Stimulated activated naive CD8-positive, alpha-beta T cell treated with anti-CD3 and anti-CD28 coated beads, Interleukin-15, Interleukin-2, amounts not matched to agents 100 U/mL and 50 U/mL, for 24 hours (primary cell): Measurements from ENCODE around the gene BCAS3.
"Not testable (repeated sequence)": the region's sequence is repeated elsewhere in the genome, so short reads cannot be mapped to it uniquely, and the experiment has no call there.

Experiments
- ATAC-seq: fragments of 150-1000 bp; cut with Tn5 transposase; one replicate; pipeline ENCODE4 v1.10.0; 2021
- DNase-seq: peaks from one replicate; pipeline ENCODE4 v3.0.0; 2021

The BCAS3 gene

GRCh38 chr17:60745544-60745943, 67.9 kb downstream of the BCAS3 start:
- no peak for DNase-seq
- no peak for ATAC-seq

- ATAC-seq: no peak
- DNase-seq: no peak
These were observed 69.6 kb downstream of the BCAS3 start for GRCh38 chr17:60747069-60747808.

- DNase-seq: no peak
- no peak for ATAC-seq
These were observed 70.6 kb downstream of the BCAS3 start for GRCh38 chr17:60748204-60748603.

- DNase-seq: no peak
These were observed 71.4 kb downstream of the BCAS3 start for GRCh38 chr17:60749050-60749449.

GRCh38 chr17:60749708-60750107, 72.1 kb downstream of the BCAS3 start:
- ATAC-seq: no peak

More at GRCh38 chr17:60749050-60749449, 71.4 kb downstream of the BCAS3 start:
- ATAC-seq: no peak

GRCh38 chr17:60750640-60751039, 73.0 kb downstream of the BCAS3 start:
- ATAC-seq (no peak), DNase-seq (no peak)

More at GRCh38 chr17:60749708-60750107, 72.1 kb downstream of the BCAS3 start:
- DNase-seq: no peak

GRCh38 chr17:60751884-60752283, 74.2 kb downstream of the BCAS3 start:
- no peak for DNase-seq
- ATAC-seq: no peak

- DNase-seq: no peak
- ATAC-seq: no peak
These were observed 75.4 kb downstream of the BCAS3 start for GRCh38 chr17:60752873-60753577.

- ATAC-seq (no peak), DNase-seq (no peak)
These were observed 76.5 kb downstream of the BCAS3 start for GRCh38 chr17:60754057-60754604.

GRCh38 chr17:60756798-60757197, 79.1 kb downstream of the BCAS3 start:
- not testable (repeated sequence) for DNase-seq, ATAC-seq

- DNase-seq (no peak), ATAC-seq (no peak)
These were observed 79.8 kb downstream of the BCAS3 start for GRCh38 chr17:60757437-60757836.

- ATAC-seq: no peak
These were observed 82.1 kb downstream of the BCAS3 start for GRCh38 chr17:60759756-60760155.

GRCh38 chr17:60761301-60761700, 83.7 kb downstream of the BCAS3 start:
- not testable (repeated sequence) for ATAC-seq

More at GRCh38 chr17:60759756-60760155, 82.1 kb downstream of the BCAS3 start:
- no peak for DNase-seq

GRCh38 chr17:60766778-60767190, 89.1 kb downstream of the BCAS3 start:
- ATAC-seq: no peak
- DNase-seq: no peak

More at GRCh38 chr17:60761301-60761700, 83.7 kb downstream of the BCAS3 start:
- DNase-seq: not testable (repeated sequence)

- DNase-seq (no peak), ATAC-seq (no peak)
These were observed 90.2 kb downstream of the BCAS3 start for GRCh38 chr17:60767744-60768308.

GRCh38 chr17:60769327-60769726, 91.7 kb downstream of the BCAS3 start:
- no peak for DNase-seq
- ATAC-seq: no peak

GRCh38 chr17:60770946-60771422, 93.3 kb downstream of the BCAS3 start:
- no peak for DNase-seq
- ATAC-seq: no peak

- not testable (repeated sequence) for ATAC-seq, DNase-seq
These were observed 94.0 kb downstream of the BCAS3 start for GRCh38 chr17:60771621-60772020.

GRCh38 chr17:60773552-60773951, 95.9 kb downstream of the BCAS3 start:
- ATAC-seq: no peak
- DNase-seq: no peak

- no peak for DNase-seq
These were observed 104.3 kb downstream of the BCAS3 start for GRCh38 chr17:60781880-60782412.

GRCh38 chr17:60782742-60783141, 105.1 kb downstream of the BCAS3 start:
- DNase-seq: no peak

More at GRCh38 chr17:60781880-60782412, 104.3 kb downstream of the BCAS3 start:
- no peak for ATAC-seq

GRCh38 chr17:60790205-60790604, 112.6 kb downstream of the BCAS3 start:
- ATAC-seq: no peak

More at GRCh38 chr17:60782742-60783141, 105.1 kb downstream of the BCAS3 start:
- no peak for ATAC-seq

More at GRCh38 chr17:60790205-60790604, 112.6 kb downstream of the BCAS3 start:
- DNase-seq: no peak
